Muscle of arm (tissue), 12 donors: Measurements from ENCODE around the gene LIPM. TPM values are rescaled to one million over a fixed set of nuclear protein-coding genes. Genes with fewer than 3 reads are reported as not detected.

Experiments used
- polyA plus RNA-seq, 12 donors: library from polyadenylated mRNA; unstranded; fragments of 120-200 nt; gene quantifications; one replicate each; pipeline ENCODE4 v1.2.1, GENCODE V29; 2013; ENCODE audit not compliant: insufficient read length in 12 of 12

LIPM gene
- polyA plus RNA-seq, 12 donors, result 0.49 to 0.79 (median 0.61) TPM; not detected in 9

Other genes with a start within 250 kb of the LIPM start
- gene RNLS, start 219.4 kb upstream of the LIPM start, polyA plus RNA-seq, result 10 to 100 TPM in 1 of 12 donors, 1 to 10 TPM in 10, not detected in 1; 2.1 to 10.7 (median 2.5) TPM
- gene LIPJ, start 216.0 kb upstream of the LIPM start, polyA plus RNA-seq, result under 1 TPM in 3 of 12 donors, not detected in 9; 0.05 to 0.15 (median 0.15) TPM
- under 1 TPM in 1 of 12 donors, not detected in 11; 0.76 TPM for gene LIPF, start 138.3 kb upstream of the LIPM start, polyA plus RNA-seq
- 1 to 10 TPM in 2 of 12 donors, under 1 TPM in 1, not detected in 9; 0.95 to 4.2 (median 2.6) TPM for gene LIPK, start 96.5 kb upstream of the LIPM start, polyA plus RNA-seq
- 1 to 10 TPM in 3 of 12 donors, not detected in 9; 1.2 to 3.0 (median 2.0) TPM for gene LIPN, start 42.7 kb upstream of the LIPM start, polyA plus RNA-seq
- gene ANKRD22, start 49.1 kb downstream of the LIPM start, polyA plus RNA-seq, result 1 to 10 TPM in 2 of 12 donors, under 1 TPM in 1, not detected in 9; 0.46 to 2.0 (median 1.2) TPM
- 10 to 100 TPM in 2 of 12 donors, 1 to 10 TPM in 9, not detected in 1; 4.8 to 14.3 (median 7.1) TPM for gene STAMBPL1, start 77.5 kb downstream of the LIPM start, polyA plus RNA-seq
- gene ACTA2, start 150.0 kb downstream of the LIPM start, polyA plus RNA-seq, result 100 to 1,000 TPM in 11 of 12 donors, not detected in 1; 197 to 298 (median 223) TPM
- 10 to 100 TPM in 4 of 12 donors, 1 to 10 TPM in 7, not detected in 1; 5.0 to 12.3 (median 8.3) TPM for gene FAS, start 188.1 kb downstream of the LIPM start, polyA plus RNA-seq